HG03457 (cell line): ENCODE data around the gene HUWE1.

Source experiments
- ATAC-seq: cut with Tn5 transposase; IDR thresholded peaks from one replicate; pipeline ENCODE4 v1.9.1; 2021; ENCODE audit warnings: moderate number of reproducible peaks; ENCODE audit not compliant: unreplicated experiment

Gene HUWE1

GRCh38 chrX:53685711-53686110 is 808 bp downstream of the HUWE1 start:
- ATAC-seq: no peak

- peak; percentile 57 for ATAC-seq
Measured at GRCh38 chrX:53684415-53685192, 1.9 kb downstream of the HUWE1 start.

- ATAC-seq: peak; percentile 49
Measured at GRCh38 chrX:53683556-53684414, 2.7 kb downstream of the HUWE1 start.

DNA sequence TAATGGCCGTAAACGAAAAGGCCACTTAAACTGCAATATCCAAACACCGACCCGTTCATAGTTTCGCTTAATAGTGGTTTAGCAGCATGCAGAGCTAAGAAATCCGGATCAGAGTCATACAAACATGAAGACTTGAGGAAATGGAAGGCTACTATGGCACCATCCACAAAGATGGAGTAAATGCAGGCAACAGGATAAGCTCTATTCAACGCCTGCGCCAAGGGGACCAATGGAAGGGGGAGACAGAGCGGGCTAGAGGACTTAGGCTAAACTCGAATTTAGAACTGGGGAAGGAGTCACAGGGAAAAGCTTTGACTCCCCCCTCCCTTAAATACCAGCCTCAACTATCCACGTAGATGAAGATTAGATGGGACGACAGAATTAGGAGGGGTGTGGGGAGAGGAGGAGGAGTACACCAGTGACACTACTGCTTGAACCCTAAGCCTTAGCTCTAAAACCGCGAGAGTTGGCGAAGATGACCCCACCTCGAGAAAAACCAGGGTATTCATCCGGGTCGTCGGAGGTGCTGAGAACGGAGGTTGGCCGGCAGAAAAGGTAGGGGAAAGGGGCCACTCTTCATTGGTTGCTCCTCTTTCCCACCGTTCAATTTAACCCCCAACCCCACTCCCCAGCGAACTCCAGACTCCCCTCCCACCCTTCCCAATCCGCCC is 3.5 kb downstream of the HUWE1 start:
- no peak for ATAC-seq

DNA sequence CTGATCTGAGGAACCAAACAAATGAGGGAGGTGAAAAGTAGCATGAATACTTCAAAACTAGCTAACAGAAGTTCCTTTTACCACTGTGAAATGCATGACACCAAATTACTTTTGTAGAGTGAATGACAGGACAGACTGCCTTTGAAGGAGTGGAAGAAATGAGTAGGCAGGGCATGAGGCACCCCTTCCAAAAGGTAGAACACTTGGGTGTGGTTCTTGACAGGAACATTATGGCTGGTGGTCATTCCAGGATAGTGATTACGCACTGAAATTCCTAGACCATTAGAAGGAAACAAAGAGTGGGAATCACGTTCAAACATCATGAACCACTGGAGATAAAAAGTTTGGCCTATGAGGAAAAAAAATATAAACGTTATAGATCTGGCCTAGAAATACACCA is 4.9 kb downstream of the HUWE1 start:
- no peak for ATAC-seq

GRCh38 chrX:53678667-53679066 is 7.9 kb downstream of the HUWE1 start:
- no peak for ATAC-seq

DNA sequence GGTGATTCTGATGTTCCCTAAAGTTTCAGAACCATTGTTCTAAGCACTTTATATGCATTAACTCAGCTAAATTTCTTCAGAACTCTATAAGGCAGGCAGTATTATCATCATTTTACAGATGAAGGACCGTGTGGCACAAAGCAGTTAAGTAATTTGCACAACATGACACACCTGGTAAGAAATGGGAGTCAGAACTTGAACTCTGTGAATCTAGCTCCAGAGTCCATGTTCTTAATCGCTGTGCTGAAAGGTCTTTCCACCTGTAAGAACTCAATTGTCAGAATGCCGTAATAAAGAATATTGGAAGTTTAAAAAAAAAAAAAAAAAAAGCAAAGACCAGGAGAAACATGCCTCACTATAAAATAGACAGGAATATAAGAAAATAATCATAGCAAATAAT is 9.2 kb downstream of the HUWE1 start:
- no peak for ATAC-seq

DNA sequence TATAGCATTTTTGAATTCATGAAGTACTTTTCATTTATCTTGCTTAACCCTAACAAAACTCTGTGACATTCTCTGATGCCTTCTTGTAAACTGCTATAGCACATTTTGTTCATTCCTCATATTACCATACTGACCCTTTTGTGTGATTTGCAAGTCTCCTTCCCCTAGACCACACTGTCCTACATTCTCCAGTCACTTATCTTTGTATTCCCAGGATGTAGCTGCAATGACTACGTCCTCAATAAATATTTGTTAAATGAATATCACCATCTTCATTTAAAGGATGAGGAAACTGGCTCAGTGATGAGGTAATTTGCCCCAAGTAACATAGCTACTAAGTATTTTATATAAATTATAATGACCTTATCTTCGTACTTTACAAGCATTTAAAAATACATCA is 11.9 kb downstream of the HUWE1 start:
- ATAC-seq: no peak

DNA sequence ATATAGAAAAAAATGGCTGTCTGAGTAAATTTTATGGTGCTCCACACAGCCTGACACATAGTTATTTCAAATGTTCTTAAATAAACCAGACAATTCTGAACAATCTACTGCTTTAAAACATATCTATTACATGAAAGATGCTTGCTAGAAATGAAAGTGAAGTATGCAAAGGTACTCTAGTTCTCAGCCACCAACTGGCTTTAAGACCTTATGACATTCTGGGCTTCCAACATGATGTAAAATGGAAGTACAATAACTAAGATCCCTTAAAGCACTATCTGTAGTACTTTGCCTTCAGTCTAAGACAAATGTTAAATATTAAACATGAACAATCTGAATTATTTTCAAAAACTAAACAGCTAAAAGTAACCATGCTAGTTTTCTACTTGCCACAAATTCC is 17.3 kb downstream of the HUWE1 start:
- ATAC-seq: no peak

GRCh38 chrX:53666171-53666570 is 20.3 kb downstream of the HUWE1 start:
- no peak for ATAC-seq

GRCh38 chrX:53660004-53660403 is 26.5 kb downstream of the HUWE1 start:
- ATAC-seq: no peak

- ATAC-seq: no peak
Measured at GRCh38 chrX:53659039-53659438, 27.5 kb downstream of the HUWE1 start.

DNA sequence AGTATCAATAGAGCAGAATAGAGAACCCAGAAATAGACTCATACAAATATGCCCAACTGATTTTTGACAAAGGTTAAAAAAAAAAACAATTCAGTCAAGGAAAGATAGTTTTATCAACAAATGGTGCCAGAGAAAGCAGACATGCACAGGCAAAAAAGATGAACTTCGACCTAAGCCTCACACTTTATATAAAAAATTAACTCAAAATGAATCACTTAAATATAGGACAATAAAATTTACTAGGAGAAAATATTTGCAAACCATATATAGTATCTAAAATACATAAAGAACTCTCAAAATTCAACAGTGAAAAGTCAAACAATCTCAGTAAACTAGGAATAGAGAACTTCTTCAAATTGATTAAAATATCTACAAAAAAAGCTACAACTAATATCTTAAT is 29.7 kb downstream of the HUWE1 start:
- no peak for ATAC-seq

- ATAC-seq: no peak
Measured at GRCh38 chrX:53654376-53654775, 32.1 kb downstream of the HUWE1 start.

DNA sequence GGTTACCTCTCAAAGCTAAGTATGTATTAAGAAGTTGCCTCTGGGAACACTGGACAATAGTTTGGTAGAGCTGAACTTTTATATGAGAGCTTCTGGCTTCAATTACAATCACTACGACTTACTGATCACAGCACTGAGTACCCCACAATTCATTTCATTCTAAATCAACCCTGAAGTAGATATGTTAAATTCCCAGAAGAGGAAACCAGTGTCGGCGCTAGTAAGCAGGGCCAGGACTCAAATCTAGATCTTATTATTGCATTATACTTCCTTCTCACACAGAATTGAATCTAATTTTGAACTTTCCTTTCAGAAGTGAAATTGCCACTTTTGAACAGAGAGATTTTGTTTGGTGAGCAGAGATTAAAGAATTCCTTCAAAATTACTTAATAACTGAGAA is 41.8 kb downstream of the HUWE1 start:
- ATAC-seq: no peak

- ATAC-seq: no peak
Measured at GRCh38 chrX:53642337-53642736, 44.2 kb downstream of the HUWE1 start.

DNA sequence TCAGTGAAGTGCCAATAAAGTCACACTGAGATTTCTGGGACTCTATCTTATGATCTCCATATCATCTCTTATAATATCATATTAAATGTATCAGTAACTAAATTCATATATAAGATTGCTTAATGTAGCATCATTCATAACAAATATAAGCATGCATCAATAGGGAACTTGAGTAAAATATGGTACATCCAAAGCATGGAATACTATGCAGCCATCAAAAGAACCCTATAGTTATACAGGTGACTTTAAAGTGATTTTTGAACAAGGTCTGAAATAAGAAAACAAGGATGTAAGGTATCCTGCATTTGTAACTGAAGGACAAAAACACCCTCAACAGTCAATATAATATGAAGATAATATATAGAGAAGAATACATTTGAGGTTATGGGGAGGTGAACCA is 47.3 kb downstream of the HUWE1 start:
- ATAC-seq: no peak

DNA sequence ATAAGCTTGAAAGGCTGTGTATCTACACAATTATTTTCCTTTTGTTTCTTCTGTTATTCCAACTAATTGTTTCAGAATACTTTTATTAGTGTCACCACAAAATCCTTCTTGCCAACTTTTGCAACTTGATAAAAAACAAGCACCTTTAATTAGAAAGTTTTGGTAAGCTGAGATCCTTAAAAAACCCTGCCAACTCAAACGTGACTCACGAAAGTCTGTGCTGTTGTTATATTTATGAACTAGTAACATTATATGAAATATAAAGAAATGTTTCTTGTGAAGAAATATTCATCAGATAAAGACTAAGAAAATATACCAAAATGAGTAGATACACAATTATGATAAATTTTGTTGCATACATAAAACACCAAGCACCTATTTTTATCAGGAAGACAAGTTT is 49.0 kb downstream of the HUWE1 start:
- no peak for ATAC-seq

DNA sequence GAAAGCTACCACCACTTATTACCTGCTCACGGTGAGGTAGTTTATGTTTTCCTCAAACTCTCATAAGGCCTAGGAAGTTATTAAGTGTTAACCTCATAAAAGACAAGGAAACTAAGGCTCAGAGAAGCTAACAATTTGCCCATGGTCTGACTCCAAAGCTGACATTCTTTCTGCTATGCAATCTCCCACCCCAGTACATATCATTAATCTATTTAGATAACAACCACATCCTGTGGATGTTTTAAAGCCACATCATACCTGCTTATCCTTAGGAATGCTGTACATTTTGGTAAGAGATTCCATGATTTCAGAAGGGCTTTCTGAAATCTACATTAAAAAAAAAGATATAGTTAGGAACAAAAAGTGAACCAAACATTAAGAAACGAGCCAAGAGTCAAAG is 55.4 kb downstream of the HUWE1 start:
- no peak for ATAC-seq

- no peak for ATAC-seq
Measured at GRCh38 chrX:53630261-53630660, 56.3 kb downstream of the HUWE1 start.

DNA sequence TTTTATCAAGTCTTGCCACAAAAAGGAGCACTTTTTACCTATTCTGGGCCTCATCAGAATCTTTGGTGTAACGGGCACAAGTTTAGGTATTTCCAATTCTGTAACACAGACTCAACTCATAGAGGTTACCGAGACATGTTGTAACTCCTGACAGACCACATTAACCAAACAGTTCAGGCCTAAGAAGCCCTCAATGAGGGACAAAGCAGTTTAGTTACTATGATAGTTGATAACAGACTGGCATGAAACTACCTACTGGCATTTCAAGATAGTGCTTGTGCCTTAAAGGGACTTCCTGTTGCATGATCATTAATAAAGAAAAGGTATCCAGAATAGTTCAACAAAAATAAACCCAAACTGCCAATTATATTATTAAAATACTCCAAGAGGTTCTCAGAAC is 64.1 kb downstream of the HUWE1 start:
- no peak for ATAC-seq
